Fibroblast of pulmonary artery (primary cell): ENCODE data around the gene BEST2.

Experiments
- DNase-seq: peaks from one replicate; pipeline ENCODE4 v3.0.0-alpha.2; 2010; ENCODE audit warnings: low read depth
- H3K4me3 ChIP-seq: replicated peaks from 2 replicates; pipeline ENCODE4 v1.5.1; 2011; ENCODE audit warnings: low read depth, mild to moderate bottlenecking, control low read depth, low read length, moderate library complexity
- TF ChIP-seq, protein P1 (sequence below): IDR thresholded peaks from 2 replicates; pipeline ENCODE4 v1.5.1; 2011; ENCODE audit warnings: mild to moderate bottlenecking, control low read depth, low read length, inconsistent platforms; ENCODE audit errors: missing control alignments

BEST2 gene

GRCh38 chr19:12715102-12715501 is 36.5 kb upstream of the BEST2 start:
- no peak overlapping the region for H3K4me3 ChIP-seq
- no peak for DNase-seq

GRCh38 chr19:12715929-12716328 is 35.7 kb upstream of the BEST2 start:
- no peak overlapping the region for H3K4me3 ChIP-seq
- TF ChIP-seq, protein P1, sequence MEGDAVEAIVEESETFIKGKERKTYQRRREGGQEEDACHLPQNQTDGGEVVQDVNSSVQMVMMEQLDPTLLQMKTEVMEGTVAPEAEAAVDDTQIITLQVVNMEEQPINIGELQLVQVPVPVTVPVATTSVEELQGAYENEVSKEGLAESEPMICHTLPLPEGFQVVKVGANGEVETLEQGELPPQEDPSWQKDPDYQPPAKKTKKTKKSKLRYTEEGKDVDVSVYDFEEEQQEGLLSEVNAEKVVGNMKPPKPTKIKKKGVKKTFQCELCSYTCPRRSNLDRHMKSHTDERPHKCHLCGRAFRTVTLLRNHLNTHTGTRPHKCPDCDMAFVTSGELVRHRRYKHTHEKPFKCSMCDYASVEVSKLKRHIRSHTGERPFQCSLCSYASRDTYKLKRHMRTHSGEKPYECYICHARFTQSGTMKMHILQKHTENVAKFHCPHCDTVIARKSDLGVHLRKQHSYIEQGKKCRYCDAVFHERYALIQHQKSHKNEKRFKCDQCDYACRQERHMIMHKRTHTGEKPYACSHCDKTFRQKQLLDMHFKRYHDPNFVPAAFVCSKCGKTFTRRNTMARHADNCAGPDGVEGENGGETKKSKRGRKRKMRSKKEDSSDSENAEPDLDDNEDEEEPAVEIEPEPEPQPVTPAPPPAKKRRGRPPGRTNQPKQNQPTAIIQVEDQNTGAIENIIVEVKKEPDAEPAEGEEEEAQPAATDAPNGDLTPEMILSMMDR, result no peak
- DNase-seq, result no peak

More at GRCh38 chr19:12715102-12715501, 36.5 kb upstream of the BEST2 start:
- TF ChIP-seq, protein P1, result no peak

DNA sequence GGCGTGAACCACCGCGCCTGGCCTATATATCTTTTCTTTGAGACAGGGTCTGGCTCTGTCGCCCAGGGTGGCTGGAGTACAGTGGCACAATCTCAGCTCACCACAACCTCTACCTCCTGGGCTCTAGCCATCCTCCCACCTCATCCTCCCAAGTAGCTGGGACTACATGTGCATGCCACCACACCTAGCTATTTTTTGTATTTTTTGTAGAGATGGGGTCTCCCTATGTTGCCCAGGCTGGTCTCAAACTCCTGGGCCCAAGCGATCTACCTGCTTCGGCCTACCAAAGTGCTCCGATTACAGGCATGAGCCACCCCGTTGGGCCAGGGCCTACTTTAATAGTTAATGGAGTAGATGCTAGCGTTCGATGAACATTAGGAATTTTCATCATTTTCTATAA is 31.3 kb upstream of the BEST2 start:
- H3K4me3 ChIP-seq, result peak overlapping the region; percentile 81
- TF ChIP-seq, protein P1, result no peak
- DNase-seq, result no peak

DNA sequence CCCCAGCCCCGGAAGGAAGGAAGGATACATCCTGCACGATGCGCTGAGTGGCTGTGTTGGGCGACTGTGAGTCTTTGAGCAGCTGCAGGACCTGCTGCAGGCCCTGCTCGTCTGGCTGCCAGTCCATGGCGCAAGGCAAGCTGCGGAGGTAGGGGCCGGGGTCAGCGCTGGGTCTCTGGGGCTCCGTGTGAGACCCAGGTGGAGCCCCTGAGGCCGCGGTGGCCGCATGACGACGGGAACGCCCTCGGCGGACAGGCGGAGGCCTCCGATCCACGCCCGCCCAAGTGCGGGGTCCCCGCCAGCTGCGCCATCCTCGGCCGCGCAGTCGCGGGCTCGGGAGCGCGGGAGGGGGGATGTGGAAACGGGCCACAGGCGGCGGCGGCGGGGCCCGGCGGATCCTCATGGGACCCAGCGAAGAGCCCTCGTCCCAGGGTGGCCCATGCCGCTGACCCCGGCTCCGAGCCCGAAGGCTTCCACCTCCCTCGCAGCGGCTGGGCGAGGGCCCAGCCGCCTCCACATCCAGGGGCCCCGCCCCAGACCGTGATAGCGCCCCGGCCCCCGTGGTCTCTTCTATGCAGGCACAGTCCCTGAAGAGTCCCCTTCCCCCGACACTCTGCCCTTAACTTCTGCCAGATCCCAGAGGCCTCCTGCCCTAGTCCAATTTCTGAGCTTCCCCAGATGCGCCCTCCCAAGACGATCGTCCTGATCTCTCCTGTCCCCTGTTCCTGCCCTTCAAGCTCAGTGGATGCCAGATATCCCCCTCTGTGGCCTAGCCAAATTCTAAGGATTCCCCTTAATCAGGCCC is 30.5 kb upstream of the BEST2 start:
- DNase-seq, result peak; percentile 26
- TF ChIP-seq, protein P1, result no peak
- peak overlapping the region; percentile 81 for H3K4me3 ChIP-seq

DNA sequence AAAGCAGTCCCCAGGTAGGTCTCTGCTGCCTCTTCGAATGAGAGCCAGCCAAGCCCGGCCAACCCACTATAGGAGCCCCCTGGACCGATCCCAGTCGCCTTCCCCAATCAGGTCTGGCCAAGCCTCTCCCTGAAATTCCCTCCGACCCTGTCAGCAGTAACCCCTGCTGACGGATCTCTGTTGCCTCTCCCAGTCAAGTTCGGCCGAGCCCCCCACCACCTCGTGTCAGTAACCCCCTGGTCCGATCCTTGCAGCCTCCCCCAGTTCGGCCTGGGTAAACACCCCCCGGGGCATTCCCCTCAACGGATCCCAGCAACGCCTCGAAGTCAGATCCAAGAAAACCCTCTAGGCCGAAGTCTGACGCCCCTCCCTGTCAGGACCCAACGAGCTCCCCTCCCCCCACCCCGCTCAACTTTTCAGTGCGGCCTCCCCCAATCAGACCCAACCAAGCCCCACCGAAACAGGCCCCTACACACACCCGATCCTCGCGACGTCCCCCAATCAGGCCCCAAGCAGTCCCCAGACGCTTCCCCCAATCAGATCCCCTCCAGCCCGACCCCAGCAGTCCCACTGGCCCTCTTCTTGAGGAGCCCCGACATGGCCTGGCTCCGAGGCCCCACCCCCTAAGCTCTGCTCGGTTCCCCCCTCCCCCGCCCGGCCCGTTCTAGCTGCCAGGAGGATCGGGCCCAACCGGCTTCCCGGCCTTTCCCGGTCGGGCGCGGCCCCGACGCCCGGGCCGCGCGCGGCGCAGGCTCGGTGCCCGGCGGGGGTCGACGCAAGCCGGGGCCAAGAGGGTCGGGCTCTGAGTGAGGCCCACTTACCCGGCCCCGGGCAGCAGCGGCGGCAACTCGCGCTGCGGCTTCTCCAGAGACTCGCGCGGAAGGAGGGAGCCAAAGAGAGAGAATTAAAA is 29.7 kb upstream of the BEST2 start:
- peak overlapping the region; percentile 81 for H3K4me3 ChIP-seq
- peak; percentile 82 for DNase-seq
- TF ChIP-seq, protein P1, result no peak

- H3K4me3 ChIP-seq, result peak overlapping the region; percentile 81
- TF ChIP-seq, protein P1, result no peak
- DNase-seq, result peak; percentile 100
Observed at GRCh38 chr19:12722566-12723380, 28.8 kb upstream of the BEST2 start.
